HG03045 (cell line): Measurements from ENCODE around the gene PLA2G2A.

Source experiments
- ATAC-seq: cut with Tn5 transposase; IDR thresholded peaks from one replicate; pipeline ENCODE4 v1.9.1; 2021; ENCODE audit warnings: mild to moderate bottlenecking, moderate library complexity; ENCODE audit not compliant: unreplicated experiment

PLA2G2A gene

DNA sequence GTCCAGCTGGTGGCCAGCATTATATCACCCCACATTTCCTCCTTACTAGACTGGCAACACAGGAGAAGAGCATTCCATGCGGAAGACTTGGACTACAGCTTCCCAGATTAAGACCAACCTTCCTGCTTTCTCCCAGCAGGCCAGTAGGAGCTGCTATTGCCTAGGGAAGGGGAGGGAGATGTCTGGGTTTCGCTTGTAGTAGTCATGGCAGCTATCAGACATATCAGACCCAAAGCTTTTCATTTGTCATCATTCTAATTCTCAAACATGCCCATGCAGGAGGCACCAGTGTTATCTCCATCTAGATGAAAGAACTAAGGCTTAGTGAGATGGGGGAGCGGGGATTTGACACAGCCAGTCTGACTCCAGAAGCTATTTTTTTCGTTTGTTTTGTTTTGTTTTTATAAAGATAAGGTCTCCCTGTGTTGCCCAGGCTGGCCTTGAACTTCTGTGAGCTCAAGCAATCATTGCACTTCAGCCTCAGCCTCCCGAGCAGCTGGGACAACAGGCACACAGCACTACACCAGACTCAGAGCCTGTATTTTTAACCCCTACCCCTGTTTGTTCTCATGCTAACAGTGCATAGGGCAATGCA, 4.5 kb downstream of the PLA2G2A start:
- ATAC-seq: no peak

GRCh38 chr1:19973616-19974015, 5.8 kb downstream of the PLA2G2A start:
- ATAC-seq: no peak

DNA sequence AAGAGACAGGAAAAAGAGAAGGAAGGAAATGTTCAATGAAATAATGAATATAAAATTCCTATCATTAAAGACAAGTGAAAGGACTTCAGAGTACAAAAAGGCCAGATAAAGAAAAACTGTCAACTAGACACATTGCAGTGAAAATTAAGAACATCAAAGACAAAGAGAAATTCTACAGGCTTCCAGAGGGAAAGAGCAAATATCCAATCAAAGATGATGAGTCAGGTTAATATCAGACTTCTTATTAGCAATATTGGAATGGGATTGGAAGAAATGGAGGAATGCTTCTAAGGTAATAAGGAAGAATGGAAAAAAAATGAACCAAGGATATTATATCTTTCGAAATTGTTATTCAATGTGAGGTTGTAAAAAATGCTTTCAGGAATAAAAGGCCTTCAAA, 7.8 kb downstream of the PLA2G2A start:
- no peak for ATAC-seq

- no peak for ATAC-seq
These were observed 9.3 kb downstream of the PLA2G2A start for GRCh38 chr1:19969898-19970660.

DNA sequence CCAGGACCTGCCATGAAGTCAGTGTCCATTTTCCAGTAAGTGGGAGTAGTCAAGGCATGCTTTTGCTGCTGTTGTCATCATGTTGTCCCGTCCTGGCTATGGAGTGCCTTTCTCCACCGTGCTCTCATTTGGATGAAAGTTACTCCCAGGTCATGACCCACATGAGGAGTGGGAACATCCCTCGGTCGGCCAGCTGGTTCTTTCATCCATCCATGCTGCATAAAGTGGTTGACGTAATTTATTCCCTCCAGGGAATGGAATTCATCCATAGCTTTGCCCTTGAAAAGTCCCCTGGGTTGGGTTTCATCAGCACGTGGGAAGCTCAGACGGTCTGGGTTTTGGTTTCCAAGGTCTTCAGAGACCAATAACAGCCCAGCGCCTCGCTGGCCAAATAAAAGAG, 11.6 kb downstream of the PLA2G2A start:
- no peak for ATAC-seq

- ATAC-seq: no peak
These were observed 14.9 kb downstream of the PLA2G2A start for GRCh38 chr1:19964542-19964941.

- ATAC-seq: no peak
These were observed 15.8 kb downstream of the PLA2G2A start for GRCh38 chr1:19963636-19964035.

DNA sequence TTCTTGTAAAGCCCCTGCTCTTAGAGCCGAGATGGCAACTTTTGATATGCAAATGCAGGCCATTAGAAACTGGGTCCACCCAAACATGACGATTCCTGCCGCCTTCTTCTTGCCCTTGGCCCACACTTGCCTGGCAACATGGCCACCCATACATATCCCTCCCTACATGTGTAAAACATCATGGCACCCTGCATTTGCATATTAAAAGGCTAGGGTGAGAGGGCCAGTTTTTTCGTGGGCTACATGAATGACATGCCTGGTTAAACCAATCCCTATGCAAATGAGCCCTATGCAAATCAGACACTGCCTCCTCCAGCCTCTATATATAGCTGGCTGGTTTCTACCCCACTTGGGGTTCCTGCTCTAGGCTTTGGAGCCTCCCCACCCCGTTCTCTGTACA, 18.8 kb downstream of the PLA2G2A start:
- no peak for ATAC-seq

- no peak for ATAC-seq
These were observed 21.6 kb downstream of the PLA2G2A start for GRCh38 chr1:19957779-19958178.

DNA sequence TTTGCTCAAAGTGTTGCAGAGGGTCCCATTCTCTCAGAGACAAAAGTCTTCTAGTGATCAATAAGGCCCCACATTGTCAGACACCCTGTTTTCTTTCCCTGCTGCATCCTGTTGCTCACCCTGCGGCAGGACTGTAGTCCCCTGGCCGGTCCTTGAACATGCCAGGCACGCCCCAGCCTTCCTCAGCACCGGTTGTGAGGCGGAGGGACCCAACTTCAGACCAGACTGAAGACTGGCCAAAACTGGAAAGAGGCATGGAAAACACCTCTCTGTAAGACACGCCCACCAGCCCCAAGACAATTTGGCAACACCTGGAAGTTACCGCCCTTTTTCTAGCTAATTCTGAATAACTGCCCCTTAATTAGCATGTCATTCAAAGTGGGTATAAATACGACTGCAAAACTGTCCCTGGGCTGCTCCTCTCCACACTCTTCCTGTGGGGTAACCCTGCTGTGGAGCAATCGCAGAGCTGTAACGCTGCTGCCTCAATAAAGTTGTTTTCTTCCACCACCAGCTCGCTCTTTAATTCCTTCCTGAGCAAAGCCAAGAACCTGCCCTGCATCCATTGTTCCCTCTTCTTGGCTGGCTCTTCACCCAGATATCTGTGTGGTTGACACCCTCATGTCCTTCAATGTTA, 23.8 kb downstream of the PLA2G2A start:
- no peak for ATAC-seq

DNA sequence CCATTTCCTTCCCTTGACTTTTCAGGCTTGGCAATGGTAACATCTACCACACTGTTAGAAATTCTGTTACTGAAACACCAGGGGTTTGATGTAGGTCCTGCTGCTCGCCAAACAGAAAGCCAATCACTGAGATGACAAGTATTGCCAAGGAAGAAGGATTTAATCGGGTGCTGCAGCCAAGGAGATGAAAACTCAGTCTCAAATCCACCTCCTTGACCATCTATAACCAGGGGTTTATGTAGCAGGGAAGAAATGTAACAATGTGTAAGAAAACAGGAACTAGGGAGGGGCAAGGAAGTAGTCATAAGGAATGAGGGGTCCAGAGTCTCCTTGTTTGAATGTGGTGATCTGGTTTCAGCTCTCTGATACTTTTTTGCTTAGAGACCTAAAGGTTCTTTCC, 25.4 kb downstream of the PLA2G2A start:
- ATAC-seq: no peak

DNA sequence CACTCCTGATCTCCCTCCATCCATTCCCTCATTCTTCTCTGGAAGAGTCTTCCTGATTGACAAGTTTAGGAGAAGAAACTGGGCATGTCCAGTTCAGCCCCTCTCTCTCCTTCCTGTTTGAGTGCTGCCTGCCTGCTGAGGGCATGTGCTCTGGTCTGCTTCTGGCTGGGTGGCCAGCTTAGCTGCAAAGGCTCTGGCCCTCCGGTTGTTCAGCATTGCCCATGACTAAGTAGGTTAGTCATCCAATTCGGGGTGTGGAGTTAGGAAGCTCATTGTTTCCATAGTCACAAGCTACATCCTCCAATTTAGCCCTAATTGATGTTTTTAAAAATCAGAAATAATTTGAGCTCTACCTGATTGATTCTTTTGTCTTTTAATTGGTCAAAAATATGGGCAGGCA, 30.4 kb downstream of the PLA2G2A start:
- no peak for ATAC-seq

DNA sequence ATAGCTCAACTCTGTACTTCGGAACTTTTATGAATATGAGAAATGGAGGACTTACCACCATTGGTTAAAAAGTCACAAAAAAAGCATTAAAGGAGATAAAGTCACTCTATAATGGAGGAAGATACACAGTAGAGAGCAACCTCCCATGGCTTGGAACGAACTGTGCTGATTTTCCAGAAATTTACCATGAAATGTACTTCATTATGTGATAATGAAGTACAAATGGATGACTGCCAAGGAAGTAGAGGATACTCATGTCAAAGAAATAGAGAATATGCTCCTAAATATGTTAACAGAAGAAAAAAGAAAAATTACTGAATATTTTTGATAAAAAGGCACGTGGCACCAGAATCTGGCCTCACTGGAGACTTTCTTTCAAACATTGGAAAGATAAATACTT, 32.4 kb downstream of the PLA2G2A start:
- ATAC-seq: no peak

DNA sequence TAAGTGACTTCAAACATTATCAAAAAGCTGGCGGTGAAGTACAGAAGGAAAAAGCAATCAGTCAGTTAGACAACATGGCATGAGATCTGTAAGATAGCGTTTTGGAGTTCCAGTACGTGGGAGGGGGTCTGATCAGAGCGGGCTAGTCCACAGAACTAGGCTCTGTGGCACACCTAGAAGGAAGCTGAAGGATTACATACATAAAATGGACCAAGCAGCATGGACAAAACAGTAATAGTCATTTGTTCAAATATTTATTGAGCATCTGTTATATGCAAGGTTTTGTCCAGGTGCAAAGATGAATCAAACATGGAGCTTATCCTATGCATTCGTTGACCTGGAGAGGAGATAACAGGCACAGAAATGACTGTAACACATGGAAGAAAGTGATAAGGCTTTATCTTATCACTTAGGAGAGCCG, 33.1 kb downstream of the PLA2G2A start:
- no peak for ATAC-seq

GRCh38 chr1:19945914-19946313, 33.5 kb downstream of the PLA2G2A start:
- ATAC-seq: no peak

GRCh38 chr1:19942657-19943056, 36.8 kb downstream of the PLA2G2A start:
- ATAC-seq: no peak

DNA sequence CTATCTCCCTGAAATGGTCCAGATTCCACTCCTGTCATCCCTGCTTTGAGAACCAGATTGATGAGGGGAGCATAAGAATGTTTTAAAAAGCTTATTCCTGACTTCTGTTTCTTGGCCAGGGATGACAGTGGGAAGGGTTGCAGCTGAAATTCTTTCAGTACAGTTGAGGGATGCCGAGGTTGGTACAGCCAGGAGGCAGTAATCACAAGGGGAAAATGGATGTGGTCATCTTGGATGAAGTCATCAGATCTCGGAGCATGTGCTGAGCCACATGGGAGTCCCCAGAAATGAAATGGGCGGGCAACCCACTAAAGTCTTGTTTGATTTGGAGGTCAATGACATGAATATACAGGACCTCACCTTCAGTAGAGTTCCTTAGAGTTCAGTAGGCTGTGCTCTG, 37.3 kb downstream of the PLA2G2A start:
- ATAC-seq: no peak

DNA sequence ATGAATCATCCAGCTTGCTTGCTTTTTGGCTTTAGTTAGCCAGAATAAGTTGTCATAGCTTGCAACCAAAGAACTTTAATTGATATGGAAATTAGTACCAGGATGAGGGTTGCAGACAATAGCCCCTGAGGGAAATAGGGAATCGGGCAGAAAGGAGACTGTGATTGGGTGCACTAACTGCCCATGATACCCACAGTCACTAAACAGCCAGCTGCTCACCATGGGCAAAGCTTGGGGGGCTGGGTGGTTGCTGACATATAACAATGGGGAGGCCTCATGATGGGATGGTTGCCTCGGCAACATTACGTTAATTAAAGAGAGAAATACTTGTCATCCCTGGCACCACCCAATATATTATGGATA, 38.2 kb downstream of the PLA2G2A start:
- ATAC-seq: no peak

DNA sequence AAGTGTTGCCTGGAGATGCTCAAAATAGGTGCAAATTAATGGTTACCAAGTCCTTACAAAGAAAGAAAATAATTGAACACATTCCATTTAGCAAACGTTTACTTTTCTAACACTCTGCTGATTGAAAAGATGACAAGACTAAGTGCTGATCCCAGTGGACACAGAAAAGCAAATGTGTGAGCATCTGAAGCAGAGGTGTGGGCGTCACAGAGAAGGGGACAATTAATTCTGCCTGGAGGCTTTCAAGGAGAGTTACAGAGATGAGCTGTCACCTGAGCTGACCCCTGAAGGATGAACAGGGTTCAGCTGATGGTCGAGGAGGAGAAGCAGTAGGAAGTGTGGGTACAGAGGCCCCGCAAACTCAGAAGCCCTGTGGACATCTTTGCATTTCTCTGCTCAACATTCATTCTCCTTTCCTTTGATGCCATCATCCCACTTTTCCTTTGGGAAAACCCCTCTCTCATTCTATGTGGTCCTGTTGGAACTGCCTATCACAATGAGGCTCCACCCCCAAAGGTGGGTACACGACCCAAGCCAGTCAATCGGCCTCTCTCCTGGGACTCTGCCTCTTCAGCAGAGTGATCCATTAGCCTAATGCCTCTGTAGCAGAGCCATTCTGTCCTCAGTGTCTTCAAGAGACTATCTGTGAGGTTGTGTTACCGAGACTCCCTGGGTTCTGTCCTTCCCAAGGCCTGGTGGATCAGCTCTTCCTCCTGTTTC, 38.8 kb downstream of the PLA2G2A start:
- no peak for ATAC-seq

- ATAC-seq: no peak
These were observed 40.9 kb downstream of the PLA2G2A start for GRCh38 chr1:19938472-19938871.

DNA sequence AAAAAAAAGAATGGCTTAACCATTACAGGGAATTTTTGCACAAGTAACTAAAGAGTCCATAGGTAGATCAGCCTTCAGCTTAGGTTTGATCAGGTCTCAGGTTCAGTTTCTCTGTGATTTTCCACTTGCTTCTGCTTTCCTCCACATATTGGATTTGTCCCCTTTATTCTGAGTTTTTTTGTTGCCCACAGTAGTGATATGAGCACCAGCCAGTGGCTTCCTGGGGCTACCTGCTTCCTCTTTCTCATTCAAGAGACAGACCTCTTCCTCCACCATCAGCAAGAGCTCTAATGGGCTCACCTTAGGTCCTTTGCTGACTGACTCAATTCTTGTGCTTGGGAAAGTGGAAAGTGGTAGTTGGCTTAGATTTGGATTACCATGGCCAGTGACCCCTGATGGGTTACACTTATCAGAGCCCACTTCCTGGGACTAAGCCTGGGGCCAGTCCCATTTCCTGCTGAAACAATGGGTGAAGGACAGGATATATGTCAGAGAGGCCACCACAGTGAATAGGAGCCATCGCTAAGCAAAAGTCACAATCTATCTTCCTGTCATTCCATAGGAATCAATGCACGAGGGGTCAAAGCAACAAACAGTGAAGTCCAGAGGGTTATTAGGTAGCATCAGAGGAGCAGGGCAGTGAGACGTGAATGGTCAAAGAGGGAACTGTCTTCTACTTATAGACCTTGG, 43.2 kb downstream of the PLA2G2A start:
- no peak for ATAC-seq
